Vagina (tissue), 2 donors: ENCODE measurements around the gene ANGPTL5.

Experiments used
- POLR2A ChIP-seq, 2 donors: fragments of 450-650 bp; IDR thresholded peaks; one replicate each; pipeline ENCODE4 v1.6.1; 2017; ENCODE audit warnings: antibody characterized with exemption in 2 of 2, mild to moderate bottlenecking in 2 of 2, moderate library complexity in 2 of 2
- TF ChIP-seq, protein P1 (sequence below), 3 experiments: fragments of 450-650 bp in 2 of 3; fragments of 200-600 bp in 1 of 3; sonication (generic) in 1 of 3; IDR thresholded peaks; one replicate each; pipeline ENCODE4 v1.5.1; 2017 to 2019; ENCODE audit warnings: antibody characterized with exemption in 3 of 3, mild to moderate bottlenecking in 2 of 3, moderate library complexity in 2 of 3

- no peak for TF ChIP-seq POLR2A (IDR thresholded peaks at IDR 0.05)
- TF ChIP-seq, protein P1, sequence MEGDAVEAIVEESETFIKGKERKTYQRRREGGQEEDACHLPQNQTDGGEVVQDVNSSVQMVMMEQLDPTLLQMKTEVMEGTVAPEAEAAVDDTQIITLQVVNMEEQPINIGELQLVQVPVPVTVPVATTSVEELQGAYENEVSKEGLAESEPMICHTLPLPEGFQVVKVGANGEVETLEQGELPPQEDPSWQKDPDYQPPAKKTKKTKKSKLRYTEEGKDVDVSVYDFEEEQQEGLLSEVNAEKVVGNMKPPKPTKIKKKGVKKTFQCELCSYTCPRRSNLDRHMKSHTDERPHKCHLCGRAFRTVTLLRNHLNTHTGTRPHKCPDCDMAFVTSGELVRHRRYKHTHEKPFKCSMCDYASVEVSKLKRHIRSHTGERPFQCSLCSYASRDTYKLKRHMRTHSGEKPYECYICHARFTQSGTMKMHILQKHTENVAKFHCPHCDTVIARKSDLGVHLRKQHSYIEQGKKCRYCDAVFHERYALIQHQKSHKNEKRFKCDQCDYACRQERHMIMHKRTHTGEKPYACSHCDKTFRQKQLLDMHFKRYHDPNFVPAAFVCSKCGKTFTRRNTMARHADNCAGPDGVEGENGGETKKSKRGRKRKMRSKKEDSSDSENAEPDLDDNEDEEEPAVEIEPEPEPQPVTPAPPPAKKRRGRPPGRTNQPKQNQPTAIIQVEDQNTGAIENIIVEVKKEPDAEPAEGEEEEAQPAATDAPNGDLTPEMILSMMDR (IDR thresholded peaks at IDR 0.05): no peak
Measured at GRCh38 chr11:101923554-101923953, 7.2 kb upstream of the ANGPTL5 start.
